GM12801 (cell line): Measurements from ENCODE around the gene CROCC.

Experiments
- TF ChIP-seq, protein P1 (sequence below): IDR thresholded peaks from one replicate; pipeline ENCODE4 v1.5.1; 2011; ENCODE audit warnings: control low read depth; ENCODE audit not compliant: insufficient read length; ENCODE audit errors: extremely low read depth

CROCC gene

GRCh38 chr1:16927711-16928485, 6.2 kb downstream of the CROCC start:
- TF ChIP-seq, protein P1, sequence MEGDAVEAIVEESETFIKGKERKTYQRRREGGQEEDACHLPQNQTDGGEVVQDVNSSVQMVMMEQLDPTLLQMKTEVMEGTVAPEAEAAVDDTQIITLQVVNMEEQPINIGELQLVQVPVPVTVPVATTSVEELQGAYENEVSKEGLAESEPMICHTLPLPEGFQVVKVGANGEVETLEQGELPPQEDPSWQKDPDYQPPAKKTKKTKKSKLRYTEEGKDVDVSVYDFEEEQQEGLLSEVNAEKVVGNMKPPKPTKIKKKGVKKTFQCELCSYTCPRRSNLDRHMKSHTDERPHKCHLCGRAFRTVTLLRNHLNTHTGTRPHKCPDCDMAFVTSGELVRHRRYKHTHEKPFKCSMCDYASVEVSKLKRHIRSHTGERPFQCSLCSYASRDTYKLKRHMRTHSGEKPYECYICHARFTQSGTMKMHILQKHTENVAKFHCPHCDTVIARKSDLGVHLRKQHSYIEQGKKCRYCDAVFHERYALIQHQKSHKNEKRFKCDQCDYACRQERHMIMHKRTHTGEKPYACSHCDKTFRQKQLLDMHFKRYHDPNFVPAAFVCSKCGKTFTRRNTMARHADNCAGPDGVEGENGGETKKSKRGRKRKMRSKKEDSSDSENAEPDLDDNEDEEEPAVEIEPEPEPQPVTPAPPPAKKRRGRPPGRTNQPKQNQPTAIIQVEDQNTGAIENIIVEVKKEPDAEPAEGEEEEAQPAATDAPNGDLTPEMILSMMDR = no peak

DNA sequence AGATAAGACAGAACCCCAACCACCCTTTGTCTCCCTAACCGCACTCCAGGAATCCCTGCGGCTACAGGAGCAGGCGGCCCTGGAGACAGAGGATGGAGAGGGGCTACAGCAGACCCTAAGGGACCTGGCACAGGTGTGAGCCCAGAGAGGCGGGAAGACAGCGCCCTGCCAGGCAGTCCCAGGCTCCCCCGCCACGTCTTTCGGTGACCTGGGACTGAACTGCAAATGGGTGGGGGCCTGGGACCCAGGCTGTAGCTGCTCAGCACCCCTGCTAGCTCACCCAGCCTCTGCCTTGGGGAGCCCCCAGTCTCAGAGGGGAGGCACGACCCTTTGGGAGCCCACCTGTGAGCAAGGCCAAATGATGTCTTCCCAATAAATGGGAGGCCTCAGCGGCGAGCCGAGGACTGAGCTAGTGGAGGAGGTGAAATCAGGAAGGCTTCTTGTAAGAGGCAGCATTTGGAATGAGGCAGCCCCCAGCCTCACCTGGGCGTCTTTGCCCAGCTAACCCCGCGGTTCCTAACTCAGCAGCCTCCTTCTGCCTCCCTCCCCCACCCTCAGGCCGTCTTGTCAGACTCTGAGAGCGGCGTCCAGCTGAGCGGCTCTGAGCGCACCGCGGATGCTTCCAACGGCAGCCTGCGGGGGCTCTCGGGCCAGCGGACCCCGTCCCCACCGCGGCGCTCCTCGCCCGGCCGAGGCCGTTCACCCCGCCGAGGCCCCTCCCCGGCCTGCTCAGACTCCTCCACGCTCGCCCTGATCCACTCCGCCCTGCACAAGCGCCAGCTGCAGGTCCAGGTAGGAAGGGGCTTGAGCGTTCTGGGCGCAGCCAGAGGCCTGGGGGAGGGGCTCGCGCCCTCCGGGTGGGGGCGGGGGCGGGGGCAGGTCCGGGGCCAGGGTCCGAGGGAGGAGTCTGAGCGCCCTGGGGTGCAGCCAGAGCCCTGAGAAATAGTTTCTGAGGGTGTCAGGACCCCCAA, 16.9 kb downstream of the CROCC start:
- TF ChIP-seq, protein P1 = no peak

DNA sequence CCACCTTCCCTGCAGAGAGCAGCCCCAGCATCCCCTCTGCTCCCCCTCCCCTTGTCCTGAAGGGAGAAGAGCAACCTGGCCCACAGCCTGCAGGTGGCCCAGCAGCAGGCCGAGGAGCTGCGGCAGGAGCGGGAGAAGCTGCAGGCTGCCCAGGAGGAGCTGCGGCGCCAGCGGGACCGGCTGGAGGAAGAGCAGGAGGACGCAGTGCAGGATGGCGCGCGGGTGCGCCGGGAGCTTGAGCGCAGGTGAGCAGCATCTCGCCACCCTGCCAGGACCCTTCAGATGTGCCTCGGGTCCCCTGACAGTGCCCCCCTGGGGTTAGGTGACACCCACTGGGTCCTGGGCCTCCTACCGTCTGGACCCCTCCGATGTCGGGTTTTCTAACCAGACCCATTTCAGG, 22.3 kb downstream of the CROCC start:
- TF ChIP-seq, protein P1 = no peak

DNA sequence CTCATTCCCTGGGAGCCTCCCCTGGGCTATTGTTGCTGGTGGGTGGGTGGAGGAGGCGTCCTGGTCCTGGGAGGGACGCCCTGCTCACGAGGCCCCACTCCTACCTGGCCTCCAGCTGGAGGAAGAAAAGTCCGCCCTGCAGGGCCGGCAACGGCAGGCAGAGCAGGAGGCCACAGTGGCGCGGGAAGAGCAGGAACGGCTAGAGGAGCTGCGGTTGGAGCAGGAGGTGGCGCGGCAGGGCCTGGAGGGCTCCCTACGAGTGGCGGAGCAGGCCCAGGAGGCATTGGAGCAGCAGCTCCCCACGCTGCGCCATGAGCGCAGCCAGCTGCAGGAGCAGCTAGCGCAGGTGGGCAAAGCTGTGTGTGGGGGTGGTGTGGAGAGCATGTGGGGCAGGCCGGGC, 24.9 kb downstream of the CROCC start:
- TF ChIP-seq, protein P1 = no peak

- TF ChIP-seq, protein P1 = no peak
These were observed 32.8 kb downstream of the CROCC start for GRCh38 chr1:16954579-16954978.

DNA sequence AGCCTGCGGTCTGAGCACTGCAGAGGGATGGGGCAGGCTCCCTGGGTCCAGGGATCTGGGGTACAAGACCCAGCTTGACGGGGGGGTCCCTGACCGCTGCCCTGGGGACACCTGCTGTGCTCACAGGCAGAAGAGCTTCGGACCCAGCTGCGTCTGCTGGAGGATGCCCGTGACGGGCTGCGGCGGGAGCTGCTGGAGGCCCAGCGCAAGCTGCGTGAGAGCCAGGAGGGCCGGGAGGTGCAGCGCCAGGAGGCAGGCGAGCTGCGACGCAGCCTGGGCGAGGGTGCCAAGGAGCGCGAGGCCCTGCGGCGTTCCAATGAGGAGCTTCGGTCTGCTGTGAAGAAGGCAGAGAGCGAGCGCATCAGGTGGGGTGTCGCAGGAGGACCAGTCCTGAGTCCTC, 33.5 kb downstream of the CROCC start:
- TF ChIP-seq, protein P1 = no peak

GRCh38 chr1:16956775-16957174, 35.0 kb downstream of the CROCC start:
- TF ChIP-seq, protein P1 = no peak
